COLO829 (cell line): ENCODE results near the gene B4GALT1.
A peak's percentile ranks its signal among the peaks of the same experiment; 100 is the strongest.
"Not testable (repeated sequence)": the region's sequence is repeated elsewhere in the genome, so short reads cannot be mapped to it uniquely, and the experiment has no call there.

Experiments
- DNase-seq: peaks from one replicate; pipeline ENCODE4 v3.0.0; 2012; ENCODE audit warnings: low spot score

The B4GALT1 gene

DNA sequence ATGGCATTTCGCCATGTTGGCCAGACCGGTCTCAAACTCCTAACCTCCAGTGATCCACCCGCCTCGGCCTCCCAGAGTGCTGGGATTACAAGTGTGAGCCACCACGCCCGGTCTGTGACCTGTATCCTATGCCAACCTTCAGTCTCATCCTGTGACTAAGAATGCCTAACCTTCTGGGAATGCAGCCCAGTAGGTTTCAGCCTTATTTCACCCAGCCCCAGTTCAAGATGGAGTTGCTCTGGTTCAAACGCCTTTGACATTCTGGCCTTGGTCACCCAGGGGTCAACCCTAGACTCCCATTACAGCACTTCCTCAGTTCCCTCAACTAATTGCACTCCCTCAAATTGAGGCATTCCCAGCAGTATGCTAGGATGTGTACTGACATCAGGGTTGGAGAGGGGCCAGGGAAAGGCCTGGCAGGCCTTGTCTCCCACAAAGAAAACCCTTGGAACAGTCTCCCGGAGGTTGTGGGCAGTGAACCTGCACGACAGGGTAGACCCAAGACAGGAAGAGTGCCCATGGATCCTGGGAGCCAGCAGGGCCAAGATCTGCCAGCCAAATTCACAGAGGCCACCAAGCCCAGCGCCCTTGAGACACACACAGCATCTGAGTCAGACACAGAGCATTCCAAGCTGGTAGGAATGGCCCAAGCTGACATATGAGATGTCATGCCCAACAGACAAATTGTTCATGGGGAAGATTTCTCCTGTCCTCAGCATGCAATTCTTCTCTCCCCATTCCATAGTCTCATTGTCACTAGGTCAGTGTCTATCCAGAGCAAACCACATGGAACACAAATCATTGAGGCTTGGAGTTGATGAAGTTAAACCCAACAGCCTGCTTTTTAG, 65.8 kb downstream of the B4GALT1 start:
- DNase-seq, result no peak

DNA sequence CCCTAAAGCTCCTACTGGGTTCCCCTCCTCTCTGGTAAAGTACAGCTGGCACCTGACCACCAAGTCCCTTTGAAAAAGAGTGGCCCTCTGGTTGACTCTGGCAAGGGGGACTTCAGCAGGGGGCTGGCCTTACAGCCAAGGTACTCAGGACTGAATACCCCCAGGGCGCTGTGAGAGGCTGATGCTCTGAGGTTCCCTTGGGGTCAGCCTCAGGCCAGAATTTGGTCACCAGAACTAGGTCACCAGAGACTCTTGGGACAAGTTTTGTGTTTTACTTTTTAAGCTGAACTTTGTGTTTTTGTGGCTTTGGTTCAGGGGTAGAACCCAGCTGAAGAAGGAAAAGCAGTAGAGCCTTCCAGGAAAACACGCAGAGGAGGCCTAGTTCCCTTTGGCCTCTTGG, 67.4 kb downstream of the B4GALT1 start:
- no peak for DNase-seq

DNA sequence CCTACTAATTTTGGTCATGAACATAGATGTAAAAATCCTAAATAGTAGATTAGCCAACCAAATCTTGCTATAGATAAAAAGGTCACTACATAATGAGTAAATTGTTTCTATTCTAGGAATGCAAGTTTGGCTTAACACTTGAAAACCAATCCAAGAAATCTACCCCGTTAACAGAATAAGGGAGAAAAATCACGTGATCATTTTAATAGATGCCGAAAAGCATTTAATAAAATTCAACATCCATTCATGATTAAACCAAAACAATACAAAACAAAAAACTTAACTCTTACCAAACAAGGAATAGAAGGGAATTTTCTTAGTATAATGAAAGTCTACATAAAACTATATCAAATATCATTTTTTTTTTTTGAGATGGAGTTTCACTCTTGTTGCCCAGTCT, 69.9 kb downstream of the B4GALT1 start:
- DNase-seq, result no peak

DNA sequence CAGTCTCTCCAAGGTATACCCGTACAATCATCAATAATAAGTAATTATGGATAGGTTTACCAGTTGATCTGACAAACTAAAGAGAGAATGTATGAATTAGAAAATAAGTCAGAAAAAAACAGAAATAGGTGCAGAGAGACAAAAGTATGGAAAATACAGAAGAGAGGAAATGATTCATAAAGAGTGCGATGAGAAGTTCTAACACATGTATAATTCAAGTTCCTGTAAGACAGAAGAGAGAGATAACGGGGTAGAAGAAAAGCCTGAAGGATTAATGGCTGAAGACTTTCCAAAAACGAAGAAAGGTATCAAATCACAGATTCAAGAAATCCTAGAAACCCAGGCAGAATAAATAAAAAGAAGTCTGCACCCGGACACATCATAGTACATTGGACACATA, 74.5 kb downstream of the B4GALT1 start:
- DNase-seq, result no peak

DNA sequence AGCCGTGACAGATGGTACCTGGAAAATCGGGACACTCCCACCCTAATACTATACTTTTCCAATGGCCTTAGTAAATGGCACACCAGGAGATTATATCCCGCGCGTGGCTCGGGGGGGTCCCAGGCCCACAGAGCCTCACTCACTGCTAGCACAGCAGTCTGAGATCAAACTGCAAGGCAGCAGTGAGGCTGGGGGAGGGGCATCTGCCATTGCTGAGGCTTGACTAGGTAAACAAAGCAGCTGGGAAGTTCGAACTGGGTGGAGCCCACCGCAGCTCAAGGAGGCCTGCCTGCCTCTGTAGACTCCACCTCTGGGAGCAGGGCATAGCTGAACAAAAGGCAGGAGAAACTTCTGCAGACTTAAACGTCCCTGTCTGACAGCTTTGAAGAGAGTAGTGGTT, 81.5 kb downstream of the B4GALT1 start:
- DNase-seq, result not testable (repeated sequence)

DNA sequence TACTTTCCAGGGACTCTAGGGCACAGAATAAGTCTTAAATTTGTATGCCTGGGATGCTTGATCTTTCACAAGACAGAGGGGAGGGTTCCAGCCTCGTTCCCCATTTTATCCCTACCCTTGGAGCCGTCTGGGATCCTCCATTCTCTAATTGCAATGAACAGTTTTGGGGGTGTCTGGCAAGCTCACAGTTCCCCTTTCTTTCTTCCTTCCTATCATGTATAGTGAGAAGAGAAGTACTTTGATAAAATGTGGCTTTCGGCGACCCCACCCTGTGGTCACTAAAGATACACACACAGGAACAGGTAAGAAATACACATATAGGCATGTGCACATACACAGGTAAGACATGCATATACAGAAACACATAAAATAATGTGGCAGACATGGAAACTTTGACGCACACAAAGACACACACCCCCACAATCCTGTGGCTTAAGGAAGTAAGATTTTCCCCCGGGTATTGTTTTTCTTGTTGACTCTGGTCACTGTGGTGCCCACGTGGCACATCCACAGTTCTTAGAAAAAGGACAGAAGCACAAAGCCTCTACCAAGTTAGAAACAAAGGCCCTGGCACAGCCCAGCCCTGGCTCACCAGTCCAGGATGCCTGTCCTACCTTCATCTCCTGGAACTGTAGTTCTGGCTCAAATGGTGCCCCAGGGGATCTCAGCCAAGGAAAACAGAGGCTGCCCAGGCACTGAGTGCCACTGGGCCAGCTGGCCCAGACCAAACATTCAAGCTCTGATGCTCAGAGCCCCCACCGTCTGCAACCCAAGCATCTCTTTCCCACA, 84.4 kb downstream of the B4GALT1 start:
- DNase-seq, result no peak

DNA sequence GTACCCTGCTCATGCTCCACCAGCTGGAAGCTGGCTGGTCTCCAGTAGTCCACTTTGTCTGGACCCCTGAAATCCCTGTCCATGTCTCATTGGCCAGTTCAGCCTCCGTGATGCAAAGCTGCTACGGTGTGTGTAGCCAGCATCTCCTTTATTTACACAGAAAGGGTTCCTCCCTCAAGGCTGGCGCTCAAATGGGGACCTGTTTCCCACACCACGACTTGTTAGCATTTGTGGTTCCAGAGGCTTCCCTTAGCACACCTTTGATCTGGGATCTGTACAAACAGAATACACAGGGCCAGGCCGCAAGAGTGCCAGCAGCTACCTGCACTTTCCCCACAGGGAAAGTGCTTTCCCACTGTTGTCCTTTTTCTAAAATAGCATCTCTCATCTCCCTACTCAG, 85.0 kb downstream of the B4GALT1 start:
- DNase-seq, result no peak

DNA sequence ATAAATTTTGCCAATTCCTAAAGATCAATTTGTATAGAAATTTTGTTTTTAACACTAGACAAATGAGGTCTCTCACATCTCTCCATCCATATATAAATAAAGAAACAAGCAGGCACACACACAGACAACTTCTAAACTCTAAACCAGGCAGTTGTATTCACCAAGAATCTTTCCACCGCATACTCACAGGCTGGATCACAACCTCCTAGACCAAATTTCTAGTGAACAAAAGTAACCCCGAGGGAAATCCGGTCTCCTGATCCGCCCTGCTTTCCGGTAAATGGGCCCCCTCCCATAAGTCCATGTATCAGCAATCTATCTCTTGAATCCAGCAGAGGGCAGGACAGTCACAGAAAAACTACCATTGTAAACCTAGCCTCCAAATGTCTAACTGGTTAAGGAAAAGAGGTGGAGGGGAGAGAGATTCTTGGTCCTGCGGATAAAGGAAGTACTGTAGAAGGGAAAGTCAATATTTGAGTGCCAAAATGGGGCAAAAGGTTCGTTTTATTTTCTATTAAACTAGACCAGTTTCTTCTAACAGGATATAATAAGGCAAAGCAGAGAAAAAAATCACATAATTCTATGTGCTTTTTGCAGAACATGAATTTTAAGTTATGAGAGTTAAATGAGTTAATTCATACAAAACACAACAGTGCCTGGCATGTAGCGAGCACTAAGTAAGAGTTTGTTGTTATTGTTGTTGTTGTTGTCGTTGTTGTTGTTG, 85.8 kb downstream of the B4GALT1 start:
- DNase-seq, result peak; percentile 93

DNA sequence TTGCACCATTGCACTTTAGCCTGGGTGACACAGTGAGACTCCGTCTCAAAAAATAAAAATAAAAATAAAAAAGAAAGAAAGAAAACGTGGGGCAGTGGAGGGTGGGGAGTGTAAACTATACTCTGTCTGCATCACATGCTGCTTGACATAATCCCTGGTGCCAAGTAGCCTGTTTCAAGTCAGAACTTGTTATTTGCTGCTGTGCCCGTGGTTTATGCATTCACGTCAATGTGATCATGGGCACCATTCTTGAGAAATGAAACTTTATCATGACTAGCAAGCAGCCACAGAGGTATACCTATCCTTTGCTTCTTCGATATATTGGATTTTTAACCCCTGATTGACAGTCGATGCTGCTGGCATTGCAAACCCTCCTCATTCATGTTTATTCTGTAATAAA, 86.6 kb downstream of the B4GALT1 start:
- no peak for DNase-seq

DNA sequence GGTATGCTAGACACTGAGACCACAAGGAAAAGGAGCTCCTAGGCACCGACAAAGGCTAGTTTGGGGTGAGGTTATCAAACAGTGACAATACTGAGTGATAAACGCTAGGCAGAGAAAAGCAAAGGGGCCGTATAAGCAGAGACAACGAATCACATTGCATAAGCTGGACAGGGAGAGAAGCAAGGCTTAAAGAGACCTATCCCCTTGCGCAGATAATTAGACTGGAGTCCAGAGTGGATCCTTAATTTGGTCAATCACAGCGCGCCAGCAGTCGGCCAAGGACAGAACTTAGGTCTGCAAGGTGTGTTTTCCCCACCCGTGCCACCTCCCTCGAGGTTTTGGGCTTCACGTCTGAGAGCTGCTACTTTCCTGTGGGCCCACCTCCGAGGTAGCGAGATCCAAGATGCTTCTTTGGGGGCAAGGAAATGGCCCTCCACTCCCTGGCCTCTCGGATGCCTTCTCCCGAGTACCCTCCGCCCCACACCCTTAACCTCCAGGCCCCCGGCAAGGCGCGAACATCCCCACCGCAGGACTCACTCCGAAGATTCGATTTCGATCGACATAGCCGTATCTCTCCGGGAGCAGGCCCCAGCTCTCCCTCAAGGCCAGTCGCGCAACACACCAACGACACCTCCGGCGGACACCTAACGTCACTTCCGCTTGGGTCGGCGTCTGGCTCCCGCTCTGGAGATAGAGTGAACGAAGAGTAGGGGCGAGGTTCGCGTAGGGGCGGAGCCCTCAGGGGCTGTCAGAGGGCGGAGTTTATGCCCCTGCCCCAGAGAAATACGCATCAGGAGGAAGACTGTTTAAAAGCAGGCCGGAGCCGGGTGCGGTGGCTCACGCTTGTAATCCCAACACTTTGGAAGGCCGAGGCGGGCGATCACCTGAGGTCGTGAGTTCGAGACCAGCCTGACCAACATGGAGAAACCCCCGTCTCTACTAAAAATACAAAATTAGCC, 90.8 kb downstream of the B4GALT1 start, which contains the start of gene SMU1:
Gene SMU1 (minus strand): TSS at position 629 of the 959 bp plus-strand sequence. CDS start 66 bp downstream, at position 563.
- peak; percentile 97 for DNase-seq

DNA sequence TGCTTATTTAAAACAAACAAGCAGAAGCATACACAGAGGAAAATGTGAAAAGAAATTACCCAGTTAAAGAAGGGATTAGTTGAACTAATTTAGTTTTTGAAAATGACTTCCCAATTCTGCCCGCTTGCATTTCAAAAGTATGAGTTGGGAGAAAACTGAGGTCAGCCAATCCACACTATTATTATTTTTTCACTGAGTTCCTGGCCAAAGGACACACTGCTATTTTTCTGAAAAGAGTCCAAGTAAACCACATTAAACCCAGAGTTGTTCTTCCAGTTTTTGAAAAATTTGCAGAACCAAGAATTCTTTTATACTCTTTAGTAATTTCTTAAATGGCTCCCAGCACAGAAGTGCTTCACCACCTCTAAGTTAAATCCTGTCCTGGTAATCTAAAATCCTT, 98.1 kb downstream of the B4GALT1 start:
- no peak for DNase-seq

DNA sequence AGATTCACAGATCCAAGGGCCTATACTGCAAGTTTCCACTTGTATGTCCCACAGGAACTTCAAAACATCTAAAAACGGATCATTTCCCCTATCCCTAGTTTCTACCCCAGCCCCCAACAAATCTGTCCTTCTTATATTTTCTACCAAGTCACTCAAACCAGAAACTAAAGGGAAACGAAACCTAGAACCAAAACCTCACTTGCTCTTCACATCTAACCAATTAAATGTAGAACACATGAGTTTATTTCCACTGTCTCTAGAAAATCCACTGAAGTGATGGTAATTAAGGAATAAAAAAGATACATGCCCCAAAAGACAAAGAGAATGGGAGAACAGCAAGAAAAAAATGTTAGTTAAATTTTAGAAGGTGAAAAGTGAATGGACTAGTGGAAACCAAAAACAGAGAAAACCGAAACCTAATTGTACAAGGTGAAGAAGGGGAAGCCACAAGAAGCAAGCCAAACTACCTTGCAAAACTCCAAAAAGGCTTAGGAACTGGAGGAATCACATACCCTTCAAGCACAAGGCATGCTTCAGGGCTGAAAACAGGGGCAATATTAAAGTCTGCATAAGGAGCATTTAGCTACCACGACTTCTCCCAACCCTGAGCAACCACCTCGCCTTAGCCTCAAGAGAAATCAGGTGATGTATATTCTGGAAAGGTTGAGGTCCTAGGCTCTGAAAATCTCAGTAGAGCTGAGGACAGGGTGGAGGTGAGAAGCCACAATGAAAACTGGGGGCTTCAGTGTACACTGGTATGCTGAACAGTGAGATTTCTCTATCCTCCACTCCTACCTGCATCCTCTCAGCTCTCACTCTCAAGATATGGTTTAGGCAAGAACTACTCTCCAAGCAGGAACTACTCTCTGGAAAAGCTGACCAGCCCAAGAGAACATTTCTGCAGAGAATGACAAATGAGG, 101.7 kb downstream of the B4GALT1 start:
- DNase-seq, result no peak
